Astrocyte (in vitro differentiated cells and primary cell): Measurements from ENCODE around the gene DCHS1.

ENCODE experiments used
- EZH2 ChIP-seq: IDR thresholded peaks from 2 replicates; pipeline ENCODE4 v1.6.1; 2012; ENCODE audit warnings: mild to moderate bottlenecking, low read length, inconsistent platforms; ENCODE audit not compliant: insufficient read depth
- TF ChIP-seq, protein P1 (sequence below): IDR thresholded peaks from 2 replicates; pipeline ENCODE4 v1.5.1; 2011; ENCODE audit warnings: low read depth, mild to moderate bottlenecking, inconsistent platforms, low read length, moderate library complexity; ENCODE audit not compliant: insufficient read depth

- TF ChIP-seq, protein P1, sequence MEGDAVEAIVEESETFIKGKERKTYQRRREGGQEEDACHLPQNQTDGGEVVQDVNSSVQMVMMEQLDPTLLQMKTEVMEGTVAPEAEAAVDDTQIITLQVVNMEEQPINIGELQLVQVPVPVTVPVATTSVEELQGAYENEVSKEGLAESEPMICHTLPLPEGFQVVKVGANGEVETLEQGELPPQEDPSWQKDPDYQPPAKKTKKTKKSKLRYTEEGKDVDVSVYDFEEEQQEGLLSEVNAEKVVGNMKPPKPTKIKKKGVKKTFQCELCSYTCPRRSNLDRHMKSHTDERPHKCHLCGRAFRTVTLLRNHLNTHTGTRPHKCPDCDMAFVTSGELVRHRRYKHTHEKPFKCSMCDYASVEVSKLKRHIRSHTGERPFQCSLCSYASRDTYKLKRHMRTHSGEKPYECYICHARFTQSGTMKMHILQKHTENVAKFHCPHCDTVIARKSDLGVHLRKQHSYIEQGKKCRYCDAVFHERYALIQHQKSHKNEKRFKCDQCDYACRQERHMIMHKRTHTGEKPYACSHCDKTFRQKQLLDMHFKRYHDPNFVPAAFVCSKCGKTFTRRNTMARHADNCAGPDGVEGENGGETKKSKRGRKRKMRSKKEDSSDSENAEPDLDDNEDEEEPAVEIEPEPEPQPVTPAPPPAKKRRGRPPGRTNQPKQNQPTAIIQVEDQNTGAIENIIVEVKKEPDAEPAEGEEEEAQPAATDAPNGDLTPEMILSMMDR, result no peak
- TF ChIP-seq EZH2, result no peak
Observed at GRCh38 chr11:6596239-6596877, 59.3 kb downstream of the DCHS1 start.
